MCF 10A (cell line): ENCODE data around the gene GJB6. TPM values are rescaled to one million over a fixed set of nuclear protein-coding genes. Genes with fewer than 3 reads are reported as not detected.
"Not testable (repeated sequence)": the region's sequence is repeated elsewhere in the genome, so short reads cannot be mapped to it uniquely, and the experiment has no call there.

Experiments
- Bru-seq: library from RNA; stranded (reverse); fragments of 400-500 nt; gene quantifications from one replicate; lab custom pipeline; 2021; lab: Mats Ljungman, UMichigan
- BruChase-seq, 2 experiments: library from RNA; stranded (reverse); fragments of 400-500 nt; gene quantifications; one replicate each; lab custom pipeline; 2021; lab: Mats Ljungman, UMichigan
- BruUV-seq: library from RNA; stranded (reverse); fragments of 400-500 nt; replicated peaks from 2 replicates; lab custom pipeline; 2021; lab: Mats Ljungman, UMichigan
- CTCF ChIA-PET: fragments of 300-600 bp; sonication (Branson Sonifier 250); formaldehyde crosslinking; extraction: SDS; loops from one replicate; lab custom pipeline; 2021; ENCODE audit warnings: antibody characterized with exemption, inconsistent platforms; lab: Yijun Ruan, JAX
- POLR2A ChIA-PET: fragments of 300-600, 350-650 bp; sonication (Branson Sonifier 250); formaldehyde crosslinking; extraction: SDS; loops from one replicate; lab custom pipeline; 2020; ENCODE audit warnings: antibody characterized with exemption, inconsistent platforms; lab: Yijun Ruan, JAX
- DNase-seq: peaks from one replicate; pipeline ENCODE4 v3.0.0-alpha.2; 2018; ENCODE audit not compliant: unreplicated experiment
- H3K27ac Mint-ChIP-seq: one replicate; pipeline ENCODE4 v1.8.0; 2022; ENCODE audit warnings: mild to moderate bottlenecking, low read depth, mixed read lengths; ENCODE audit not compliant: unreplicated experiment
- H3K27me3 Mint-ChIP-seq: one replicate; pipeline ENCODE4 v1.8.0; 2022; ENCODE audit warnings: mixed read lengths; ENCODE audit not compliant: insufficient read depth, unreplicated experiment
- H3K36me3 Mint-ChIP-seq: one replicate; pipeline ENCODE4 v1.8.0; 2022; ENCODE audit warnings: mild to moderate bottlenecking, moderate library complexity, mixed read lengths; ENCODE audit not compliant: insufficient read depth, unreplicated experiment
- H3K4me1 Mint-ChIP-seq: one replicate; pipeline ENCODE4 v1.8.0; 2022; ENCODE audit warnings: mixed read lengths; ENCODE audit not compliant: insufficient read depth, unreplicated experiment
- H3K4me3 Mint-ChIP-seq: one replicate; pipeline ENCODE4 v1.8.0; 2022; ENCODE audit warnings: mild to moderate bottlenecking, moderate library complexity, mixed read lengths; ENCODE audit not compliant: unreplicated experiment
- H3K9me3 Mint-ChIP-seq: one replicate; pipeline ENCODE4 v1.8.0; 2022; ENCODE audit warnings: mixed read lengths; ENCODE audit not compliant: unreplicated experiment
- CTCF ChIP-seq: fragments of 200-600 bp; IDR thresholded peaks from one replicate; pipeline ENCODE4 v1.8.0; 2022; ENCODE audit warnings: antibody characterized with exemption, mild to moderate bottlenecking; ENCODE audit not compliant: unreplicated experiment
- intact Hi-C: fragments of 100-400 bp; cut with micrococcal nuclease; formaldehyde crosslinking; loops from 2 replicates; pipeline ENCODE4 v1.14.1; 2022
- long read RNA-seq: library from polyadenylated mRNA; stranded (forward); transcript quantifications from one replicate; pipeline ENCODE4 v2.0.0, GENCODE V29; 2022
- total RNA-seq: library from RNA; stranded (reverse); gene quantifications from 2 replicates; pipeline ENCODE4 v1.2.3, GENCODE V29; 2022

The GJB6 gene
- not detected in 2 replicates for total RNA-seq
- not detected for Bru-seq, nascent RNA
- percentile 5 among the genes with signal in this experiment for BruChase-seq, experiment 1, labeled RNA remaining after a 6-hour chase
- not detected for BruChase-seq, experiment 2, labeled RNA remaining after a 2-hour chase
- long read RNA-seq = 0 reads

GRCh38 chr13:20231839-20232555, at the start of gene GJB6:
GJB6 (minus strand) TSS chr13:20232319; CDS start chr13:20223480, 8,839 bp downstream.
- intact Hi-C loops = no loop called here
- ChIA-PET CTCF (no interaction called here), POLR2A (no interaction called here)
- no peak for TF ChIP-seq CTCF
- Mint-ChIP-seq H3K4me3 (no peak within 1 kb of the TSS), H3K27ac (no peak within 1 kb of the TSS), H3K4me1 (no peaks in the 10 kb centered on the region), H3K9me3 (no peaks in the 10 kb centered on the region), H3K27me3 (no peaks in the 10 kb centered on the region), H3K36me3 (no peaks in the 10 kb centered on the region)
- no TSS peak for BruUV-seq
- no peak for DNase-seq

- H3K36me3 Mint-ChIP-seq, DNase-seq, POLR2A ChIA-PET, H3K4me3 Mint-ChIP-seq, H3K27me3 Mint-ChIP-seq, H3K4me1 Mint-ChIP-seq, BruUV-seq, intact Hi-C loops, H3K27ac Mint-ChIP-seq, H3K9me3 Mint-ChIP-seq: not testable (repeated sequence)
- CTCF ChIA-PET = interaction anchor here (0.7 to 1.2 kb wide), 2 partner anchors 10 to 85 kb away, joined by 3 to 5 read pairs; no protein-coding TSS in a partner anchor
Measured at GRCh38 chr13:20276901-20277300, 44.8 kb upstream of the GJB6 start.

- intact Hi-C loops = no loop called here
- POLR2A ChIA-PET = no interaction called here
Measured at GRCh38 chr13:20274466-20274865, 42.3 kb upstream of the GJB6 start.

GRCh38 chr13:20272588-20273171, 40.6 kb upstream of the GJB6 start:
- intact Hi-C loops = no loop called here
- Mint-ChIP-seq H3K36me3 (no peaks in the 10 kb centered on the region), H3K9me3 (no peaks in the 10 kb centered on the region), H3K27ac (no peak overlapping the region), H3K4me3 (no peak overlapping the region), H3K4me1 (no peaks in the 10 kb centered on the region), H3K27me3 (no peaks in the 10 kb centered on the region)
- BruUV-seq = no TSS peak
- no peak for TF ChIP-seq CTCF
- no peak for DNase-seq
- ChIA-PET POLR2A (interaction anchor here (1.2 kb wide), 1 partner anchor 10 kb away, joined by 3 read pairs; no protein-coding TSS in a partner anchor), CTCF (interaction anchor here (0.6 kb wide), 1 partner anchor 81 kb away, joined by 3 read pairs; no protein-coding TSS in a partner anchor)

More at GRCh38 chr13:20274466-20274865, 42.3 kb upstream of the GJB6 start:
- Mint-ChIP-seq H3K4me3 (no peak overlapping the region), H3K27ac (no peak overlapping the region), H3K27me3 (no peaks in the 10 kb centered on the region), H3K9me3 (no peaks in the 10 kb centered on the region), H3K4me1 (no peaks in the 10 kb centered on the region), H3K36me3 (no peaks in the 10 kb centered on the region)
- BruUV-seq = no TSS peak
- DNase-seq = no peak
- CTCF ChIA-PET = no interaction called here
- TF ChIP-seq CTCF = no peak
